Muscle of arm (tissue), 12 donors: ENCODE data around the gene EFCAB13. TPM values are rescaled to one million over a fixed set of nuclear protein-coding genes. Genes with fewer than 3 reads are reported as not detected.
"Not testable (repeated sequence)": the region's sequence is repeated elsewhere in the genome, so short reads cannot be mapped to it uniquely, and the experiment has no call there.

ENCODE experiments used
- DNase-seq: peaks from one replicate; pipeline ENCODE4 v3.0.0-alpha.2; 2013
- polyA plus RNA-seq, 12 donors: library from polyadenylated mRNA; unstranded; fragments of 120-200 nt; gene quantifications; one replicate each; pipeline ENCODE4 v1.2.1, GENCODE V29; 2013; ENCODE audit not compliant: insufficient read length in 12 of 12

EFCAB13 gene
- polyA plus RNA-seq, 12 donors: 2.1 to 16.1 (median 6.9) TPM; not detected in 1

DNA sequence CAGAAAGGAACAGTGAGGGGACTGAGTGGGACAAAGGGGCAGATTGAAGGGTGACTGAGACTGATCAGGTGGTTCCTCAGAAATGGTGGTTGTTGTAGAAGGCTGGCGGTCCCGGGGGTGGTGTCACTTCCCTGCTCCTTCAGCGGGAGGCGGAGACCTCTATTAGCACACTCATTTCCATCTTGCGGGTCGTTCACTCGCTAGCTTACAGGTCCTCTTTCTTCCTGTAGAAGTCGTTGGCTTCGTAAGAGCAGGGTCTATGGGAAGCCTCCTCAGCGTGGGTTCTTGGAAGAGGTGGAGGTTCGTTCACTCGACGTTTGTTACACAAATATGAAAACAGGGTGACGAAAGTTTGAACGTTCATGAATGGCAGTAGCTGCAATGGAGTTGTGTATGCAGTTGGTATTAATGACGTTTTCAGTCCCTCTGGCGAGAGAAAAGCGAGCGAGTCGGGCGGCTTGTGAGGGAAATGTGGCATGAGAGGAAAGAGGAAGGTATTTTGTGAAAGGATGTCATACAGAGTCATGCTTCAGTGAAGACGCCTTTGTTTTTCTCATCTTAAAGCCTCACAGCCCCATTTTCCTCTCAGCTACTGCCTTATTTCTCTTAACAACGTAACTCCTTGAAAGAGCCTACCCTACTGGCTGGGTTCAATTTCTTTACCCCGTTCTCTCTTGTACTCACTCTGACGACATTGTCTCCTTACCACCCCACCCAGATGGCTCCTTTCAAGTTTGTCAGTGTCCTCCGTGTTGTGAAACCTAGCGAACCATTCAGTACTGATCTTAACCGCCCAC, 667 bp downstream of the EFCAB13 start:
- peak; percentile 65 for DNase-seq

DNA sequence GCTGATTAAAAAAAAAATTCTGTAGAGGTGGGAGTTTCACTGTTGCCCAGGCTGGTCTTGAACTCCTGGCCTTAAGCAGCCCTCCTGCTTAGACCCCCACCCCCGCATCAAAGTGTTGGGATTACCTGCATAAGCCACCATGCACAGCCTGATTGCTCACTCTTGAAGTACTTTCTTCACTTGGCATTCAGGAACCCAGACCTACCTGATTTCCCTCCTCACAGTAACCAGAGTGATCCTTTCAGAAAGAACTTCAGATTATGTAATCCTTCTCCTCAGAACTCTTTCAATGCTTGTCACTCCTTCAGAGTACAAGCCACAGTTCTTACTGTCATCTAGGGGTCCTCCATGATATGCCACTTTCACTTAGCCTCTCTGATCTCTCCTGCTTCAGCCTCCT, 1.4 kb downstream of the EFCAB13 start:
- no peak for DNase-seq

DNA sequence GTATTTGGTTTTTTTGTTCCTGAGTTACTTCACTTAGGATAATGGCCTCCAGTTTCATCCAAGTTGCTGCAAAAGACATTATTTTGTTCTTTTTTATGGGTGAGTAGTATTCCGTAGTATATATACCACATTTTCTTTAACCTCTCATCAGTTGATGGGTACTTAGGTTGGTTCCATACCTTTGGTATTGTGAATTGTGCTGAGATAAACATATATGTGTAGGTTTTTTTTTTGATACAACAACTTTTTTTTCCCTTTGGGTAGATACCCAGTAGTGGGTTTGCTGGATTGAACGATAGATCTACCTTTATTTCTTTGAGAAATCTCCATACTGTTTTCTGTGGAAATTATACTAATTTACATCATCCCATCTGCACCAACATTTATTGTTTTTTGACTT, 6.8 kb downstream of the EFCAB13 start:
- no peak for DNase-seq

DNA sequence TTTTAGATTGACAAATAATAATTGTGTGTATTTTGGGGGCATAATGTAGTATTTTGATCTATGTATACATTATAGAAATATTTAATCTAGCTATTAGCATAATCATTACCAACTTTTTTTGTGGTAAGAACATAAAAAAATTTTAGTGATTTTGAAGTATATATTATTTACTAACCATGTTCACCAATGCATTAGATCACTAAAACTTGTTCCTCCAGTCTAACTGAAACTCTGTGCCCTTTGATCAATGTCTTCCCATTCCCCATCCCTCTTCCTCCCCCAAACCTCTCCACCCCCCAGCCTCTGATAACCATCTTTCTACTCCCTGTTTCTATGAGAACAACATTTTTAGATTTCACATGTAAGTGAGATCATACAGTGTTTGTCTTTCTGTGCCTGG, 8.5 kb downstream of the EFCAB13 start:
- DNase-seq: no peak

DNA sequence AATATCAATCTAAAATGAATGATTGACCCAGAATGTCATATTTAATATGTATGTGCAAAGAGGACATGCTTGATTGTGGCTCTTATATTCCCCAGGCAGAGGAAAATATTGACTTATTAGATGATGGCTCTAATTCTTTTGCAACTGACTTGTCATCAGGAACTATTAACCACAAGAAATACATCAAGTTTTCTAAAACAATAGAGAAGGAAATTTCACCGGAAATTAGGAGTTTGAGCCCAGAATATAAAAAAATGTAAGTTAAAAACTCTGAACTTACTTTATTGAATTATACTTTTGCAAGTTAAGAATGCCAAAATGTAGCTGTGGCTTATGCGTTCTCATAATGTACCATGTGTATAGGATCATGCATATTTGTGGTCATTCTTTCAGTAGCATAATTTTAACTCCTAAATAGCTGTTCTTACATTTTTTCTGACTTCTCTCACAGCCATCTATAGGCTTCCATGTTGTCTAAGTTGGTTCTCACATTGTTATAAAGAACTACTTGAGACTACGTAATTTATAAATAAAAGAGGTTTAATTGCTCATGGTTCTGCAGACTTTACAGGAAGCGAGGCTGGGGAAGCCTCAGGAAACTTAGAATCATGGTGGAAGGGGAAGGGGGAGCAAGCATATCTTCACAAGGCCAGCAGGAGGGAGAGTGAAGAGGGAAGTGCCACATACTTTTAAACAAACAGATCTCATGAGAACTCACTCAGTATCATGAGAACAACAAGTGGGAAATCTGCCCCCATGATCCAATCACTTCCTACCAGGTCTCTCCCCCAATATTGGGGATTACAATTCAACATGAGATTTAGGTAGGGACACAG, 11.6 kb downstream of the EFCAB13 start:
- DNase-seq: no peak

DNA sequence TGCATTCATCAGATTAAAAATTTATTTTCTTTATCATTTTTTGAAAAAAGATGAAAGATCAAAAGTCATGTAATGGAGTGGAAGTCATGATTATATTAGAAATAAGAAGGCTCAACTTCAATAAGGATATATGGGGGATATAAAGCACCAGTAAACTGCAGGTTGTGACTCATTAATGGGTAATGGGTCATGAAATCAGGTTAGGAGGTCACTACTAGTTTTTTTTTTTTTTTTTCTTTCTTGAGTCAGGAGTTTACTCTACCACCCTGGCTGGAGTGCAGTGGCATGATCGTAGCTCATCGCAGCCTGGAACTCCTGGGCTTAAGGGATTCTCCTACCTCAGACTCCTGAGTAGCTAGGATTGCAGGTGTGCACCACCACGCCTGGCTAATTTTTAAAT, 14.3 kb downstream of the EFCAB13 start:
- DNase-seq: no peak

DNA sequence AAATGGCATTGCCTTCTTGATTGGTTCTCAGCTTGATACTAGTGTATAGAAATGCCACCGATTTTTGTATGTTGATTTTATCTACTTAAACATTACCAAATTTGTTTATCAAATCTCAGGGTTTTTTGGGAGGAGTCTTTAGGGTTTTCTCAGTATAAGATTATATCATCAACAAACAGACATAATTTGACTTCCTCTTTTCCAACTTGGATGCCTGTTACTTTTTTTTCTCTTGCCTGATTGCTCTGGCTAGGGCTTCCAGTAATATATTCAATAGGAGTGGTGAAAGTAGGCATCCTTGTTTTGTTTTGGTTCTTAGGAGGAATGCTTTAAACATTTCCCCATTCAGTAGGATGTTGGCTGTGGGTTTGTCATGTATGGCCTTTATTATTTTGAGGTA, 29.1 kb downstream of the EFCAB13 start:
- DNase-seq: no peak

DNA sequence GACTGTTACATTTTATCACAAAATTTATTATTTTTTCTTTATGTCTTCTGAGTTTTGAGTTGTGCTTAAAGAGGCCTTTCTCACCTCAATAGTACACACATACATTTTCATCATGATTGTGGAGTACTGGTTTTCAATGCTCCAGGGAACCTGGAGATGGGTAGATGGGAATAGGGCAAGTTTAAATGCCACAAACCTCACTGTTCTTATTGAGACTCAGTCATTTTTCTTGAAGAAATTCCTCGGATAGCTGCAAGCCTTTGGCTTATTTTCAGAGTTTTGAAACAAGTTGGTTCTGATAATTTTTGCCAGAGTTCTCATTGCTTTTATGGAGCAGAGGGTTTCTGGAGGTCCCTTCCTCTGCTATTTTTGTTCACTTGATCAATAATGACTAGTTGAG, 34.9 kb downstream of the EFCAB13 start:
- DNase-seq: no peak

DNA sequence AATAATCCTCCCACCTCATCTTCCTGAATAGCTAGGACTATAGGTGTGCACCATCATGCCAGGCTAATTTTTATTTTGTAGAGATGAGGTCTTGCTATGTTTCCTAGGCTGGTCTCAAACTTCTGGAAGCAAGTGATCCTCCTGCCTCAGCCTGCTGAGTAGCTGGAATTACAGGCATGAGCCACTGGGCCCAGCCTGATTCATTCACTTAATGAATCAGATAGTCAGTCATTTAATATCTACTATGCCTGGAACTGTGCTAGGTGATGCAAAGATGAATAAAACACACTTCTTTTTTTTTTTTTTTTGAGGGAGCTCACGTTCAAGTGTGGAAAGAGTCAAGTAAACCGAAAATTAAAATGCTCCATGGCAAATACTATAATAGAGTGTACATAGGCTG, 39.4 kb downstream of the EFCAB13 start:
- no peak for DNase-seq

DNA sequence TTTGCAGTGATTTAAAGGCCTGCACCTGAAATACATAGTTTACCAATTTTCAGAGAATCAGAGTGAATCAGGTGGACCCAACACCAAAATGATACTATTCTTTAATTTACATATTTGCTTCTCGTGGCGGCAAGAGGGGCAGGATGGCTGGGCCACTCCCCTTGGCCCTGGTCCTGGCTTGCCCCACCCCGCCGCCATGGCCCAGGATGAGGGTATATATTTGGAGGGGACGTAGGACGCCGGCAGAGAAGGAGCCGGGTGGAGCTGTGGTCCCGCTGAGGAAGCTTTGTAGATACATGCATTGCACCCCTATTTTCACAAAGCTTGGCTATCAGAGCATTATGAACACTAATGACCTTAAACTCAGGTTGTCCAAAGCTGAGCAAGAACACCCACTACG, 43.5 kb downstream of the EFCAB13 start:
- DNase-seq: no peak

DNA sequence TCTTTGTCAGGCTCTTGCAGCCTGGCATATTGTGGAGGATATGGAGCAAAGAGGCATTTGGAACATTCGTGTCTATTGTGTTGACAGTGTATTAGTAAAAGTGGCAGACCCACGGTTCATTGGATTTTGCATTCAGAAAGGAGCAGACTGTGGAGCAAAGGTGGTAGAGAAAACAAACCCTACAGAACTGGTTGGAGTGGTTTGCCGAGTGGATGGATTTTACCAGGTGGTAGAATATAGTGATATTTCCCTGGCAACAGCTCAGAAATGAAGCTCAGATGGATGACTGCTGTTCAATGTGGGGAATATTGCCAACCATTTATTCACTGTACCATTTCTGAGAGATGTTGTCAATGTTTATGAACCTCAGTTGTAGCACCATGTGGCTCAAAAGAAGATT, 44.5 kb downstream of the EFCAB13 start:
- peak; percentile 3 for DNase-seq

DNA sequence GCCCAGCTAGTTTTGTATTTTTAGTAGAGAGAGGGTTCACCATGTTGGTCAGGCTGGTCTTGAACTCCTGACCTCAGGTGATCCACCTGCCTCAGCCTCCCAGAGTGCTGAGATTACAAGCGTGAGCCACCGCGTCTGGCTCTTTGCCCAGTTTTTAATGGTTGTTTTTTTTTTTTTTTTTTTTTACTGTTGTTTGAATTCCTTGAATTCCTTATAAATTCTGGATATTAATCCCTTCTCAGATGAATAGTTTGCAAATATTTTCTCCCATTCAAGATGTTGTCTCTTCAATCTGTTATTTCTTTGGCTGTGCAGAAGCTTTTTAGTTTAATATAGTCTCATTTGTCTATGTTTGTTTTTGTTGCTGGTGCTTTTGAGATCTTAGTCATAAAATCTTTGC, 47.1 kb downstream of the EFCAB13 start:
- not testable (repeated sequence) for DNase-seq

DNA sequence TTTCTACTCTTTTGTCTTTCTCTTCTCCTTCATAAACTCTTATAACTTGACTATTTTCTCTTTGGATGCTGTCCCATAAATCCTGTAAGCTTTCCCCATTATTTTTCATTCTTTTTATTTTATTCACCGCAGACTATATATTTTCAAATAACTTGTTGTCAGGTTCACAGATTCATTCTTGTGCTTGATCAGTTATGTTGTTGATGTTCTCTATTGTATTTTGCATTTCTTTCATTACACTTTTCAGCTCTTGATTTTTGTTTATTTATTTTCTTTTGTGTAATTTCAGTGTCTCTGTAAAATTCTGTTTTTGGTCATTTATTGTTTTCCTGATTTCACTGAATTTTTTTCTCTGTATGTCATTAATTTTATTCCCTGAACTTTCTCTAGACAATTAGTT, 49.2 kb downstream of the EFCAB13 start:
- DNase-seq: no peak

DNA sequence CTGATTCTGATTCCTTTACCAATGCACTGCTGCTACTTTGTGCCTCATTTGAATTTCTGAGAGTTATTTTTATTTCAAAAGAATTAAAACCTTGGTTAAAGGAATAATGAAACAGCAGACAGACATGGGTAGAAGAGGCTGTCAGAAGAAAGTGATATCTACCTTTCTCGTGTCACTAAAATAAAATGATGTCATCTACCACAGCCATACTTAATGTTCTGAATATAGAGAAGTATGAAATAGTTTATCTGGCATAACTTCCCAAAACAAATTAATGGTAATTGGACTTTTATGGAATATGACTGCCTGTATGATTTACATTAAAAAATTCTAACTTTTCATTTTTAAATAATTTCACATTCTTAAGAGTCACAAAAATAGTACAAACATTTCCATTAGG, 52.5 kb downstream of the EFCAB13 start:
- no peak for DNase-seq

DNA sequence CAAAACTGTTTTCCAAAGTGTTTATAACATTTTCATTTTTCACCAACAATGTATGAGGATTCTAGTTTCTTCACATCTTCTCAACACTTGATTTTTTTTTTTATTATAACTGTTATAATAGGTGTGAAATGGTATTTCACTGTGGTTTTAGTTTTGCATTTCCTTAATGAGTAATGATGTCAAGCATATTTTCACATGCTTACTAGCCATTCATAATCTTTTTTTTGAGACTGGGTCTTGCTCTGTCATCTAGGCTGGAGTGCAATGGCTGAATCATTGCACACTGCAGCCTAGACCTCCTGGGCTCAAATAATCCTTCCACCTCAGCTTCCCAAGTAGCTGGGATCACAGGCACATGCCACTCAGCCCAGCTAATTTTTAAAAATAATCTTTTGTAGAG, 65.1 kb downstream of the EFCAB13 start:
- DNase-seq: no peak

DNA sequence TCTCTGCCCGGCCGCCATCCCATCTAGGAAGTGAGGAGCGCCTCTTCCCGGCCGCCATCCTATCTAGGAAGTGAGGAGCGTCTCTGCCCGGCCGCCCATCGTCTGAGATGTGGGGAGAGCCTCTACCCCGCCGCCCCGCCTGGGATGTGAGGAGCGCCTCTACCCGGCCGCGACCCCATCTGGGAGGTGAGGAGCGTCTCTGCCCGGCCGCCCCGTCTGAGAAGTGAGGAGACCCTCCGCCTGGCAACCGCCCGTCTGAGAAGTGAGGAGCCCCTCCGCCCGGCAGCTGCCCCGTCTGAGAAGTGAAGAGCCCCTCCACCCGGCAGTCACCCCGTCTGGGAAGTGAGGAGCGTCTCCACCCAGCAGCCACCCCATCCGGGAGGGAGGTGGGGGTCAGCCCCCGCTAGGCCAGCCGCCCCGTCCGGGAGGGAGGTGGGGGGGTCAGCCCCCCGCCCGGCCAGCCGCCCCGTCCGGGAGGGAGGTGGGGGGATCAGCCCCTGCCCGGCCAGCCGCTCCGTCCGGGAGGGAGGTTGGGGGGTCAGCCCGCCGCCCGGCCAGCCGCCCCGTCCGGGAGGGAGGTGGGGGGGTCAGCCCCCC, 73.9 kb downstream of the EFCAB13 start:
- DNase-seq: not testable (repeated sequence)

DNA sequence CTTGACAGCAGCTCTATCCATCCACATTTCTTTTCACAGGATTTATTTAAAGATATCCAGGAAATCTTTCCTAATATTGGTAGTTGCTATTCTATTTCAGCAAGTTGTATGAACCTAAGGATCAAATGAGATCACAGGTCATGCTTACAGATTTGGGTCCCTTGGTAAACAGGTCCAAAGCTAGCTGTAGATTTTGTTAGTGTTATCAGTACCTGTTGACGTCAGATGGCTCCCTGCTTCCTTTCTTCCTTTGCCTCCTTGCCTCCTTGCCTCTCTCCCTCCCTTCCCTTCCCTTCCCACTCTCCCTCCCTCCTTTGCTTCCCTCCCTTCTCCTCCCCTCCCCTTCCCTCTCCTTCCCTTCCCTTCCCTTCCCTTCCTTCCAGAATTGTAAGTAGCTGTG, 76.6 kb downstream of the EFCAB13 start:
- no peak for DNase-seq

DNA sequence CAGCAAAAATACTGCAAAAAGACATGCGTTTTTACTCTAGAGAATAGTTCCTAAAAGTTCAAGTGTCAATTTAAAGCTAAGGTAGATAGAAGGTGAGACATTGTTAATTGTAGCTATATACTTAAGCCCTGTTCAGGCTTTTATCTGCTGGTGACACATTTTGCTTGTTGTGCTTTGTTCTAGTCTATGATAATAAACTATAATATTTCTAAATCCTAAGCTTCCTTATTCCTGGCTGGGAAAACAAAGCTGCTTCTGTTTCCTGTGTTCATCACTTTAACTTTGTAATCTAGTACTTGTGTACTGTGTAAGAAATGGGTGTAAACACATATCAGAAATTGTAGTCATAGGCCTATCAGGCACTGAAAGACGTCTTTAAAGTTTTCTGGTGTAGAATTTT, 77.3 kb downstream of the EFCAB13 start:
- DNase-seq: no peak

DNA sequence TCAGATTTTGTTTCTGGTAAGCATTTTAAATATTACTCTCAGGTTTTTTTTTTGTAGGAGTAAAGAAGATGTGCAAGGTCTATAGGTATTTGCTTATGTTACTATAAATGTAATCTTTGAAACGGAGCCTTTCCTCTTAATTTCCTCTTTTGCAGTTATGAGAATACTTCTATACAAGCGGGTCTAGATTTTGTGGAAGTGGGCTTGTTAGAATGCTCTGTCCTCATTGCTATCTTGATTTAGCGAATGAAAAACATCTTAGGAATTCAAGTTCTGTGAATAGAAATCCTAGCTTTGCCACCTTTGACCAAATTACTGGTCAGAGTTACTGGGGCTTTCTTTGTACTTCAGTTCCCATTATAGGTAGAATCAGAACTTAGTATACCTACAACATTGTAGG, 80.3 kb downstream of the EFCAB13 start:
- DNase-seq: no peak

DNA sequence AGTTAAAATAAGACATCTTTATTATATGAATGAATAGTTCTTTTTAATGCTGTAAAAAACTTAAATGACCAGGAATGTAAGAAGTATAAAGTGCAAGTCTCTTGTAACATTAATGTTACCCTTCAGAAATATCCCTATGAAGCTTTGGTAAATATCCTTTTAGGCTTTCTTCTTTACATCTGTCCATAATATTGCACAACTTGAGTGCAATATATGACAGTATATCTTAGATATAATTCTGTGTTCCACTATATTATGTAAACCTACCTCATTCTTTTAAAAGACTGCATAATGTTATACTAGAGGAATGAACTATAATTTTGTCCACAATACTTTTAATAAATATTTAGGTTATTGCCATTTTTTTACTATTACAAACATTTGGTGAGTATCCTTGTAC, 81.1 kb downstream of the EFCAB13 start:
- DNase-seq: no peak

DNA sequence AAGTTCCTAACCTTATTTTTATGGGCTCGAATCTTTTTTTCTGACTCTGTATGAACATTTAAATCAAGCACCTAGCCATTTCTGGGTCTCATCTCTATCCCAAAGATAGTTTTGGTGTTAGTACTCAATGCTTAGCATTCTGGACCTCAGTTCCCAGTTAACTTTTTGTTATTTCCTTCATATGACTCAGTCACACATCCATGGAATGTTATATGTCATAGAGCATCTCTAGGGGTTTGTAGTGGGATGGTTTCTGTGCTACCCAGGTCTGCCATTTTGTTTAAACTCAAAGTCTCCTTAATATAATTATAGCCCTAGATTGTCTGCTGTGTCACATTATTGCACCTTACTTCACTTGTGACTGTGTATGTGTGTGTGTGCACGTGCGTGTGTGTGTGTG, 90.1 kb downstream of the EFCAB13 start:
- DNase-seq: no peak

DNA sequence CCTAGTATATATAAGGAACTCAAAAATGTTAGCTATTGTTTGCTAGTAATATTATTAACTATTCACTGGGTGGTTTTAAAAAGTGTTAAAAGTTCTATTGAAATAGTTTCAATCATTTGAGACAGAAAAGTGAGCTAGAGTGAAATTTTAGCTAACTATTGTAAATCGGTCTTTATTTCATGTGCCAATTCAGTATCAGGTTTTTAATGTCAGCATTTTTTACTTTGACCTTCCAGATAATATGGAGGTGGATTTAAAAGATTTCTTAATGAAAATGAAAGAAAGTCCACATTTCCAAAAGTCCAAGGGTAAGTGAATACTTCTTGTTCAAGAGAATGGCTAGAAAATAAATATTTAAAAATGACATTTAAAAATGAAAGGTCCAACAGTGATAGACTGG, 90.9 kb downstream of the EFCAB13 start:
- no peak for DNase-seq
